ENCODE measurements around the gene CAPN15. TPM values are rescaled to one million over a fixed set of nuclear protein-coding genes. Genes with fewer than 3 reads are reported as not detected.

Gene CAPN15
- polyA plus RNA-seq, 1 of the 3 experiments (the other 2 are of a cell fraction): 22.9 TPM

GRCh38 chr16:507996-508395 is 19.5 kb upstream of the CAPN15 start:
- ChIA-PET POLR2A (no interaction called here), CTCF (no interaction called here)
- no peak overlapping the region for H3K4me3 ChIP-seq (ENCODE audit: low read depth in 2 of 2, low read length in 1 of 2)
- H3K4me2 ChIP-seq: no peak overlapping the region
- H2AFZ ChIP-seq (ENCODE audit: low read depth): no peak overlapping the region
- no peak overlapping the region for H3K9ac ChIP-seq
- H3K9me2 ChIP-seq: no peaks in the 10 kb centered on the region
- no peaks in the 10 kb centered on the region for H3K9me3 ChIP-seq
- H3K27me3 ChIP-seq (ENCODE audit: insufficient read depth): no peaks in the 10 kb centered on the region
- H3K4me1 ChIP-seq (ENCODE audit: control insufficient read depth in 1 of 2, insufficient read depth in 2 of 2, low read depth in 1 of 2, low read length in 1 of 2): no peaks in the 10 kb centered on the region
- DNase-seq: no peak
- no peak for TF ChIP-seq CTCF (IDR thresholded peaks at IDR 0.05)
- H3K79me2 ChIP-seq (ENCODE audit: insufficient read depth): no peaks in the 10 kb centered on the region
- no peaks in the 10 kb centered on the region for H3F3A ChIP-seq (replicated peaks; ENCODE audit: insufficient read depth)
- H4K20me1 ChIP-seq (ENCODE audit: insufficient read depth): no peaks in the 10 kb centered on the region
- H3K27ac ChIP-seq (ENCODE audit: low read depth in 2 of 2, low read length in 1 of 2): no peak overlapping the region
- H3K36me3 ChIP-seq (replicated peaks in 1 of 2; ENCODE audit: control insufficient read depth in 1 of 2, insufficient read depth in 2 of 2, low read length in 1 of 2): peaks cover 3 to 22% of the 10 kb centered on the region in 2 experiments
- 91% methylated on average over 6 of the region's 6 CpGs for WGBS (ENCODE audit: low lambda C conversion rate)

GRCh38 chr16:508884-509736 is 18.4 kb upstream of the CAPN15 start:
- peaks cover 3 to 21% of the 10 kb centered on the region in 2 experiments for H3K36me3 ChIP-seq (replicated peaks in 1 of 2; ENCODE audit: control insufficient read depth in 1 of 2, insufficient read depth in 2 of 2, low read length in 1 of 2)
- H3K27ac ChIP-seq (ENCODE audit: low read depth in 2 of 2, low read length in 1 of 2): 0 out of 4 replicates have a peak overlapping the region, but pooled peaks of 1 of the 2 experiments have one; percentile 1
- no peak overlapping the region for H3K4me2 ChIP-seq
- H3F3A ChIP-seq (replicated peaks; ENCODE audit: insufficient read depth): no peaks in the 10 kb centered on the region
- no peaks in the 10 kb centered on the region for H3K9me2 ChIP-seq
- no peak overlapping the region for H3K4me3 ChIP-seq (ENCODE audit: low read depth in 2 of 2, low read length in 1 of 2)
- WGBS (ENCODE audit: low lambda C conversion rate): 93% methylated on average over 18 of the region's 18 CpGs
- no peak overlapping the region for H3K9ac ChIP-seq
- peak; percentile 56 for DNase-seq
- no peak overlapping the region for H2AFZ ChIP-seq (ENCODE audit: low read depth)
- H3K9me3 ChIP-seq: no peaks in the 10 kb centered on the region
- CTCF ChIA-PET: interaction anchor here (0.7 kb wide), 1 partner anchor 381 kb away, joined by 3 read pairs; no protein-coding TSS in a partner anchor
- no peaks in the 10 kb centered on the region for H3K79me2 ChIP-seq (ENCODE audit: insufficient read depth)
- H4K20me1 ChIP-seq (ENCODE audit: insufficient read depth): no peaks in the 10 kb centered on the region
- POLR2A ChIA-PET: no interaction called here
- H3K4me1 ChIP-seq (ENCODE audit: control insufficient read depth in 1 of 2, insufficient read depth in 2 of 2, low read depth in 1 of 2, low read length in 1 of 2): no peaks in the 10 kb centered on the region
- H3K27me3 ChIP-seq (ENCODE audit: insufficient read depth): no peaks in the 10 kb centered on the region
- TF ChIP-seq EP300 (IDR thresholded peaks at IDR 0.05; ENCODE audit: borderline replicate concordance in 1 of 2, low read depth in 1 of 2, low read length in 1 of 2) (no peak), PBX3 (IDR thresholded peaks at IDR 0.05) (no peak), SMC3 (IDR thresholded peaks at IDR 0.05; ENCODE audit: low read depth, low read length) (no peak), RCOR1 (IDR thresholded peaks at IDR 0.05; ENCODE audit: low read length) (no peak), CTCF (IDR thresholded peaks at IDR 0.05) (no peak), NRF1 (IDR thresholded peaks at IDR 0.05; ENCODE audit: low read depth, low read length) (no peak), NFIC (IDR thresholded peaks at IDR 0.05; ENCODE audit: borderline replicate concordance) (no peak), ZBTB33 (IDR thresholded peaks at IDR 0.05; ENCODE audit: borderline replicate concordance, low read depth) (no peak), FOSL2 (IDR thresholded peaks at IDR 0.05; ENCODE audit: borderline replicate concordance, low read depth) (no peak), JUND (IDR thresholded peaks at IDR 0.05) (no peak), POLR2AphosphoS5 (IDR thresholded peaks at IDR 0.05; ENCODE audit: low read depth, low read length) (no peak), USF2 (IDR thresholded peaks at IDR 0.05; ENCODE audit: borderline replicate concordance, low read depth, low read length) (no peak), RXRA (IDR thresholded peaks at IDR 0.05; ENCODE audit: borderline replicate concordance, low read depth) (no peak)

All from SK-N-SH (cell line).